ENCODE measurements around the gene GPBP1.
"Not testable (repeated sequence)": the region's sequence is repeated elsewhere in the genome, so short reads cannot be mapped to it uniquely, and the experiment has no call there.

The GPBP1 gene, protein sequence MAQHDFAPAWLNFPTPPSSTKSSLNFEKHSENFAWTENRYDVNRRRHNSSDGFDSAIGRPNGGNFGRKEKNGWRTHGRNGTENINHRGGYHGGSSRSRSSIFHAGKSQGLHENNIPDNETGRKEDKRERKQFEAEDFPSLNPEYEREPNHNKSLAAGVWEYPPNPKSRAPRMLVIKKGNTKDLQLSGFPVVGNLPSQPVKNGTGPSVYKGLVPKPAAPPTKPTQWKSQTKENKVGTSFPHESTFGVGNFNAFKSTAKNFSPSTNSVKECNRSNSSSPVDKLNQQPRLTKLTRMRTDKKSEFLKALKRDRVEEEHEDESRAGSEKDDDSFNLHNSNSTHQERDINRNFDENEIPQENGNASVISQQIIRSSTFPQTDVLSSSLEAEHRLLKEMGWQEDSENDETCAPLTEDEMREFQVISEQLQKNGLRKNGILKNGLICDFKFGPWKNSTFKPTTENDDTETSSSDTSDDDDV

DNA sequence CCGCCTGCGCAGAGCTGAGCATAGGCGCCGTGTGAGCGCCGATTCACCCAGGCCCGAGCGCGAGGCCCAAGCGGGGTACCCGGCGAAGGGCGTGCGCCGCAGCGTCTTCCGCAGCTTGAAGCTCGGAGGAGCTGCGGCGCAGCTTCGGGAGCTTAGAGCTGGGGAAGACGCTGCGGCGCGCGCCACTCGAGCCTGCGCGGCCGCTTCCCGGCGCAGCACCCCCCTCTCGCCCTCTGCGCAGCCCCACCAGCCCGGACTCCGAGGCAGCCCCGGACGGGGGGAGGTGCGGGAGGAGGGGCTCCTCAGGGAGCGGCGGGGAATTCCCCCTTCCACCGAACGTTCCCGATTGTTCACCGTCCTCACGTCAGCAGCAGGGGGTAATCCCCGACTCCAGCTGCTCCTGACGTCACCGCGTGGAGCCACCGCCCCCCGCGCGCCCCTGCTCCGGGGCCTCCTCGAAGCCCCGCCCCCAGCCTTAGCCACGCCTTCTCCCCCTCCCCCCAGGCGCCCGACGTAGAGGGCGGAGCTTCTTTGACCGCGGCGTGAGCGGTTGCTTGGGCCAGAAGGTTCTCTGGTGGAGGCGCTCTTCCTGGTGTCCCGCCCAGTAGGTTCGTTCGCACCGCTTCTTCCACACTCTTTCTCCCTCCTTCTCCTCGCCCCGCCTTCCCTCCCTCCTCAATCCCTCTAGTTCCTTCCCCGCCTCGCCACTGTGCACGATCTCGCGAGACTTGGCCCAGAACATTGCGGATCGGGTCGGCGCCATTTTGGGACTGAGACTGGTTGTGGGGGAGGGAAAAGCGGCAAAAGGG is at the start of gene GPBP1:
GPBP1 (plus strand) TSS at position 741 of the 809 bp plus-strand sequence. CDS start 40,072 bp downstream, outside the sequence.
- in situ Hi-C loops (cut with MboI; ENCODE audit: low sequenced_read_pairs) = no loop called here

DNA sequence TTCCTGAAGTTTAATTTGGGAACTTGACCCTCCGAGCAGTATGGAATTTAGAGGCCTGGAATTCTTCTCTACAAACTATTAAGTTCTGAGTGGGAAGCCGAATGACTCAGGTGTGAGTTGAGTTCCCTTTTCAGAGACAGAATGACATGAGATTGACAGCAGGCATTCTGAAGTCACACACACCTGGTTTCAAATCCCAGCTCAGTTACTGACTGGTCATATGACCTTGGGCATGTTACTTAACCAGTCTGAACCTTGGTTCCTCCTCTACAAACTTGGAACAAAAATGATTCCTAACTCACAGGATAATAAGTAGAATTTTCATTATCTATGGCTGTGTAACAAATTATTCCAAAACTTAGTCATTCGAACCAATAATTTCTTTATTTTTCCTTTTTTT is 45.5 kb upstream of the GPBP1 start:
- in situ Hi-C loops (cut with MboI; ENCODE audit: low sequenced_read_pairs) = loop anchor here (25.0 kb wide), 1 partner anchor 866 kb away; no protein-coding TSS in a partner anchor

DNA sequence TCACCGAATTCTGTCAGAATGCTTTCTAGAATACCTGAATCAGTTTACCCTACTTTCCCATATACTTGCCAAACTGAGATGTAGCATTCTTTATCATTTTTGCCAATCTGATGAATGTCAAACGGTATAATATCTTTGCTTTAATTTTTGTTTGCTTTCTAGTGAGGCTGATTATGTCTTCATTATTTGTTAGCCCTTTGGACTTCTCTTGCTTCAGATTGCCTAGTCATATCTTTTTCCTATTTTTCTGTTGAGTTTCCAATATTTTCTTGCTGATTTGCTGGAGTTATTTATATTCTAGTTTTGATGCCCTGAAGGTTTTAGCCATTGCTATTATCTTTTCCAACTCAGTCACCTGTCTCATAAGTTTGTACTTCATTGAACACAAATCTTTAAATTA is 40.3 kb upstream of the GPBP1 start:
- in situ Hi-C loops (cut with MboI; ENCODE audit: low sequenced_read_pairs) = loop anchor here (25.0 kb wide), 1 partner anchor 871 kb away; no protein-coding TSS in a partner anchor

DNA sequence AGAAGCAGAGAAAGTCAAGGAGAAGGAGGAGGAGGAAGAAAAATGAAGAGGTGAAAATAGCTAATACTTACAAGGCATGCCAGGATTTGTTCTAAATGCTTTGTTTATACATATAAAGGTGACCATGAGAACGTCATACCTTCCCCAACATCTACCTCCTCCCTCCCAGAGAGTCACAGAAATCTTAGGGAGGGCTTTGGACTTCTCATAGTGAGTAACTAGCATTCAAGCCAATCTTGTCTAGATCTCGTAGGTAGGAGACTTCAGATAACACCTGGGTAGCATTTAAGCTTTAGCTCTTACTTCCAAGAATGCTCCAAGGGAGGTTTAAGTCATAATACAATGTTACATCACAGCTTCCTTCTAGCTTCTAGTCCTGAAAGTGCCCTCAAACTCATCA is 36.5 kb upstream of the GPBP1 start:
- in situ Hi-C loops (cut with MboI; ENCODE audit: low sequenced_read_pairs) = loop anchor here (25.0 kb wide), 1 partner anchor 875 kb away; no protein-coding TSS in a partner anchor

DNA sequence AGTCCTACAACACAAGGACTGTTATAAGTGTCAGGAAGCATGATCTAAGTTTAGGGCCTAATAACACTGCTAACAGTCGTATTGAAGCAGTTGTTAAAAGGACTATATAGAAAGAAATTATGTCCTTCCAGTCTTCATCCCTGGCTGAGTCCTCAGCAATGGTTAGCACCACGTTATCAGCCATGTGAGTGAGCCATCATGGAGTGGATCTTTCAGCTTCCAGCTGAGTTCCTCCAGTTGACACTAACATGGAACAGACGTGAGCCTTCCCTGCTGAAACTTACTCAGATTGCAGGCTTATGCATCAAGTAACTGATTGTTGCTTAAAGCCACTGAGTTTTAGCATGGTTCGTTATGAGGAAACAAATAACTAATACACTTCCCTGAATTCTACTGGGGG is 21.5 kb upstream of the GPBP1 start:
- in situ Hi-C loops (cut with MboI; ENCODE audit: low sequenced_read_pairs) = no loop called here

DNA sequence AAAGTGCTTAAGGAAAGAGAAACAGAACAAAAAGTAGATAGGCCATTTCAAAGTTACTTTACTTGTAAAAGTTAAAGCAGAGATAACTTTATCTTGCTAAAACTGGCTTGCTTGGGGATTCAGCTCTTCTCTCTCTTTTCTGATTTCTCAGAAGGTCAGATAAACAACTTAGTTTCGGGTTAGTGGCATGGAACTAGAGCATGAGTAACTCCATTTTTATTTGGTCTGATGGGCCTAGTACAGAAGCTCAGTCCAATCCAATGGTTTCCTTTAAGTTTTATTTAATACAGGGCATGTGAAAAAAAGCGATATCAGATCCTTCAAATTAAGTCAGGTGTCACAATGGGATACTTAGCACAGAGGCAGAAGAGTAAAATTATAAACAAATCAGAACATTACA is 18.8 kb upstream of the GPBP1 start:
- in situ Hi-C loops (cut with MboI; ENCODE audit: low sequenced_read_pairs) = no loop called here

DNA sequence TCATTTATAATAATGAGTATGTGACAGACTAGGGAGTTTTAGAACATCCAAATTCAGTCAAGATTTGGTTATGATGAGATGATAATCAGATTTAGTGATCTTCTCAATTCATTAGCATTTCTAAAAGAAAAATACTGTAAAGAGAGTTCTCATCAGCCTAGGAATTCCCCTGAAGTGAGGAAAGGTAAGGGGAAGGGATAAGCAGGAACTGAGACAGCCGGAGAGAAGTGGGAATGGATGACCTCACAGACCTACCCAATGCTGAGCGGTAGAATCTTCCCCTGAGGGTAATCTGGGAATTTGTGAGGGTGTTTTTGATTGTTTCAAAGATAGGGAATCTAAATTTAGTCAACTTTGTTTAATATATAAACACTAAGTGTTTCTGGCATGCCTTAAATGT is 16.7 kb upstream of the GPBP1 start:
- in situ Hi-C loops (cut with MboI; ENCODE audit: low sequenced_read_pairs) = no loop called here

DNA sequence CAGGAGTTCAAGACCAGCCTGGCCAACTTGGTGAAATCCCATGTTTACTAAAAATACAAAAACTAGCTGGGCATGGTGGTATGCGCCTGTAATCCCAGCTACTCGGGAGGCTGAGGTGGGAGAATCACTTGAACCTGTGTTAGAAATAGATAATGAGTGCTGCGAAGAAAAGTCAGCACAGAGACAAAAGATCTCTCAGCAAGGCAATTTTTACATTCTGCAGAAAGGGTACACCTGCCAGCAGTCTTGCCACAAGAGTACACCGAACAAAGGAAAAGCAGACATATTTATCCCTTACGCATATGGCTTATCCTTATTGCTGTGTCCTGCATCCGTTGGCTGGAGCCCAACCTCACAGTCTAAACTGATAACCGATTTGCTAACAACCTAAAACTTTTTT is 16.2 kb upstream of the GPBP1 start:
- in situ Hi-C loops (cut with MboI; ENCODE audit: low sequenced_read_pairs) = no loop called here

DNA sequence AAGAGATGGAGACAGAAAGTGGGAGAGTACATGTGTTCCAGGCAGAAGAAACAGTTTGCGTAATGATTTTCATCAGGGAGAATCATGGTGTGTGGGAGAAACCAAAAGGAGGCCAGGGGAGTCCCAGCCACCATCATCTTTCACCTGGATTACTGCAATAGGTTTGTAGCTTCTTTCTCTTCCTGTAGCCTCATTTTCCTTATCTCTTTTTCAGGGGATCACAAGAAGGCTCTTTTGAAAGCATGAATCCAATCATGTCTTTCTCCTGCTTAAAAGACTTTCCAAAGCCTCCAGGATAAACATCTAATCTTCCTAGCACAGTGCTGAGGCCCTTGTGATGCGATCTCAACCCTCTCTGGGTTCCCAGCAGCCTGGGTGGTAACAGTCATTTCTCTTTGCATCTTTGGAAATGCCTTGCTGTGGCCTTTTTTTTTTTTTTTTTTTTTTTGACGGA is 10.3 kb upstream of the GPBP1 start:
- in situ Hi-C loops (cut with MboI; ENCODE audit: low sequenced_read_pairs) = no loop called here

DNA sequence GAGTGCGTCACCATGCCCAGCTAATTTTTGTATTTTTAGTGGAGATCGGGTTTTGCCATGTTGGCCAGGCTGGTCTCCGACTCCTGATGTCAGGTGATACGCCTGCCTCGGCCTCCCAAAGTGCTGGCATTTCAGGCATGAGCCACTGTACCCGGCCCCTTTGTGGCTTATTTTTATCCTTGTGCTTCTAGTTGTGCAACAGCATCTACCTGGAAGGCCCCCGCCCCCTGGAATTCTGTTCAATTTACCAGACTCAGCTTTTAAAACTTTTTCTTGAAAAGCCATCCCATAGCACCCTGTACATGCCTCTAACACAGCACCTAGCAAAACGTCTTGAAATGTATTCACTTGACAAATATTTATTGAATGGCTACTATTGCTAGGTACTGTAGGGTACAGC is 9.7 kb upstream of the GPBP1 start:
- in situ Hi-C loops (cut with MboI; ENCODE audit: low sequenced_read_pairs) = no loop called here

DNA sequence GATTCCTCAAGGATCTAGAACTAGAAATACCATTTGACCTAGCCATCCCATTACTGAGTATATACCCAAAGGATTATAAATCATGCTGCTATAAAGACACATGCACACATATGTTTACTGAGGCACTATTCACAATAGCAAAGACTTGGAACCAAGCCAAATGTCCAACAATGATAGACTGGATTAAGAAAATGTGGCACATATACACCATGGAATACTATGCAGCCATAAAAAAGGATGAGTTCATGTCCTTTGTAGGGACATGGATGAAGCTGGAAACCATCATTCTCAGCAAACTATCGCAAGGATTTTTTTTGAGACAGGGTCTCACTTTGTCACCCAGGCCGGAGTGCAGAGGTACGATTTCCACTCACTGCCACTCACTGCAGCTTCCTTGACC is 8.7 kb upstream of the GPBP1 start:
- in situ Hi-C loops (cut with MboI; ENCODE audit: low sequenced_read_pairs) = not testable (repeated sequence)

DNA sequence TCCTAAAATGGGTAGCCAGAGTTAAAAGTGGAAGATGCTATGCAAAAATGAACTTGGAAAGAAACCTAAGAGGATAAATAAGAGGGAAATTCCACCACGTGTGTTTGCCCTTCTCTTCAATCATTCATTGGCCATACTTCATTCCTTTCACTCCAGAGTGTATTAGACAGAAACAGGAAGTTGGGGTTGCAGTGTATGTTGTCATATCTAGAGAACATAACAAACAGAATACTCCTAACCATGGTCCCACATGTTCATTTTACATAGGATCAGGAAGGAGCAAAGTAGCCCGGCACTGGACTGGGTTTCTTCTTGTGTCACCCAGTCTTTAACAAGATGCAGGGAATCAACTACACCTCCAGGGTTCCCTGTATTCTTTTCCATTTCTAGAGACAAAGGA is 7.6 kb upstream of the GPBP1 start:
- in situ Hi-C loops (cut with MboI; ENCODE audit: low sequenced_read_pairs) = no loop called here

DNA sequence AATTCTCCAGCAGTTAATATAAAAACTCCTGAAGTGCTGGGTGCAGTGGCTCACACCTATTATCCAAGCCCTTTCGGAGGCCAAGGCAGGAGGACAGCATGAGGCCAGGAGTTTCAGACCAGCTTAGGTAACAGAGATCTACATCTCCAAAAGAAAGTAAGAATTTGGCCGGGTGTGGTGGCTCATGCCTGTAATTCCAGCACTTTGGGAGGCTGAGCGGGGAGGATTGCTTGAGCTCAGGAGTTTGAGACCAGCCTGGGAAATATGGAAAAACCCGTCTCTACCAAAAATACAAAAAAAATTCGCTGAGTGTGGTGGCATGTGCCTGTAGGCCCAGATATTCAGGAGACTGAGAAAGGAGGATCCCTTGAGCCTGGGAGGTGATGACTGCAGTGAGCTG is 6.7 kb upstream of the GPBP1 start:
- in situ Hi-C loops (cut with MboI; ENCODE audit: low sequenced_read_pairs) = no loop called here

DNA sequence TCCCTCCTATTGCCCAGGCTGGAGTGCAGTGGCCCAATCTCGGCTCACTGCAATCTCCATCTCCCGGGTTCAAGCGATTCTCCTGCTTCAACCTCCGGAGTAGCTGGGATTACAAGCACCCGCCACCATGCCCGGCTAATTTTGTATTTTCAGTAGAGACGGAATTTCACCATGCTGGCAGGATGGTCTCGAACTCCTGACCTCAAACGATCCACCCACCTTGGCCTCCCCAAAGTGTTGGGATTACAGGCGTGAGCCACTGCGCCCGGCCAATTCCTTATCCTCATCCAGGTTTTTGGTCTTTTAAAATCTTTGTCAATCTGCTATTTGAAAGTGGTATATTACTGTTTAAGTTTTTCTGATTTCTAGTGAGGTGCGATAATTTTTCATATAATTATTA is 3.7 kb upstream of the GPBP1 start:
- in situ Hi-C loops (cut with MboI; ENCODE audit: low sequenced_read_pairs) = not testable (repeated sequence)

DNA sequence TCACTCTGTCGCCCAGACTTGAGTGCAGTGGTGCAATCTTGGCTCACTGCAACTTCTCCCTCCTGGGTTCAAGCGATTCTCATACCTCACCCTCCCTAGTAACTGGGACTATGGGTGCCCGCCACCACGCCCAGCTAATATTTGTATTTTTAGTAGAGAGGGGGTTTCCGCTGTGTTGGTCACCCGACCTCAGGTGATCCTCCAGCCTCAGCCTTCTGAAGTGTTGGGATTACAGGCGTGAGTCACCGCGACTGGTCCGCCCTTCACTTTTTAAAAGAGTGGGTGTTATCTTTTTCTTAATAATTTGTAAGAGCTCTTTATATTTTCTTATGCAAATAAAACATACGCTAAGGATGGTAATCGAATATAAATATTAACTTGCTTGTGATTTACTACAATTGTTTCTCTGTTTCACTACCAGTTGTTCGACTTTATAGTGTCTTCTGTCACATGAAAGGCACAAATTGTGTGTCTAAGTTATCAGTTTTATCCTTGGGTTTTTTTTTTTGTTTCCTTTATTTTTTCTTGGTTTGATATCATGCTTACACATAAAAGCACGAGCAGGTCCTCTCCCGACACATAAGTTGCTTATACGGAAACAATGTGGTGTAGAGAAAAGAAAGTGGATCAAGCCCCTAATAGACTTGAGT is 1.9 kb upstream of the GPBP1 start:
- in situ Hi-C loops (cut with MboI; ENCODE audit: low sequenced_read_pairs) = no loop called here

DNA sequence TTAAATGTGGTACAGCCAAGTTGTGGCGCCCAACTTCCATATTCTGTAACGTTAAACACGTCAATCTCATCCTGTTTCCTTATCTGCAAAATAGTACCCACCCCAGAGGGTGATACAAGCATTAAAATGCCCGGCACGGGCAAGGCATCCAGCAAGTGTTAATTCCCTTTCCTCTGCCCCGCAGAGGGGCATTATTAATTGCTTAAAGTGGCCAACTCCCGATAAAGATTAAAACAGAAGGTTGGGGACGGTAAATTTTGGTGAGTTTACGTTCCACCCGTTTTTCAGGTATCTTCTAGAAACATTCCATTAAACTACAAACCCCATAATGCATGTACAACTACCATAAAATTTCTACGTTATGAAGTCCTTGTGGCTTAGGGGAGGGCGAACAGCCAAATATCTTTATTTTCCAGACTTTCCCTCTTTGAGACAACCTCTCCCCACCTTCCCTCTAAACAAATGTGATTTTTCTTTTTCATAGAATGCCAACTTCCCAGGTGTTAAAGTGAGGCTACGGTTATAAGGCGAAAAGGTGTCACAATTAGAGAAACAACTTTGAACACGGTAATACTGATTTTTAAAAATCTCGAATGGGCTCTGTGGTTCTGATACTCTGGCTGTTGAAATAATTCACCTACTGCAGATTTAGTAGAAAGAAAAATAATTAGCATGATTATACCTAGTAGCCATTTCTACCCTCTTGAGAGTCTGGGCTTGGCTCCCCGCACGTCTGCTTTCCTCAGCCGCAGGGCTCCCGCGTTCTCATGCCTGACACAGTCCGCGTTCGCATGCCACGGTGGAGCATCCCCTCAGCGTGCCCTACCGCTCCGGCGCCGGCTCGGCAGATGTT is 1.2 kb upstream of the GPBP1 start:
- in situ Hi-C loops (cut with MboI; ENCODE audit: low sequenced_read_pairs) = no loop called here

DNA sequence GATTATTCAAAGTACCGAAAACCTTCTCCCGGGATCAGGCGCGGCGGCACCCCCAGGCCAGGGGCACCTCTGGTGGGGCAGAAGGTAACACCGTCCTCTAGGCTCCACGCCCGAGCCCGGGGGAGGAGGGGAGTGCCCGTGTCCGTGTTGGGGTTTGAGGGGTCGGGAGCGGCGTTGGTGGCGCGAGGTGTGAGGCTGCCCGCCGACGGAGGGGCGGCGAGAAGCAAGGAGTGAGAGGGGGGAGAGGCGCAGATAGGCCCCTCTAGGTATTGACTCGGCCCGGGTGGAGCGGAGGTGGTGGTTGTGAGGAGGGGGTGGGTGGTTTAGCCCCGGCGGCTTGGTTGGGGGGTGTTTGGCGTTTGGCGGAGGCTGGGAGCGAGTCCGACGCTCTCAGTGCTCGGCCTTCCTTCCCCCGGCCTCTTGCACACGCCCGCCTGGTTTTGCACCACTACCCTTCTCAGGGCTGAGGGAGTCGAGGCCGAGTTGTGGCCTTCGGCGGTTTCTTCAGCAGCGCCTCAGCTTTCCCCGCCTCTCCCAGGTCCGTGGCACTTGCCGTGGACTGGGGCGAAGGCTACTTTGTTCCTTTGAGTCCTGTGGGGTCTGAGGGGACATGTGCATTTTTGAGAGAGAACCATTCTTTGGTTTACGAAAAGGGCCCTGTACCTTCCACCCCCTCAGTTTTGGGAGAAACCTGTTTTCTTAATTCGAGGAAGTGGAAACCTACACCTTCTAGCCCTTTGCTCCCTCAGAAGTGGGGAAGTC is 450 bp downstream of the GPBP1 start:
- in situ Hi-C loops (cut with MboI; ENCODE audit: low sequenced_read_pairs) = no loop called here

DNA sequence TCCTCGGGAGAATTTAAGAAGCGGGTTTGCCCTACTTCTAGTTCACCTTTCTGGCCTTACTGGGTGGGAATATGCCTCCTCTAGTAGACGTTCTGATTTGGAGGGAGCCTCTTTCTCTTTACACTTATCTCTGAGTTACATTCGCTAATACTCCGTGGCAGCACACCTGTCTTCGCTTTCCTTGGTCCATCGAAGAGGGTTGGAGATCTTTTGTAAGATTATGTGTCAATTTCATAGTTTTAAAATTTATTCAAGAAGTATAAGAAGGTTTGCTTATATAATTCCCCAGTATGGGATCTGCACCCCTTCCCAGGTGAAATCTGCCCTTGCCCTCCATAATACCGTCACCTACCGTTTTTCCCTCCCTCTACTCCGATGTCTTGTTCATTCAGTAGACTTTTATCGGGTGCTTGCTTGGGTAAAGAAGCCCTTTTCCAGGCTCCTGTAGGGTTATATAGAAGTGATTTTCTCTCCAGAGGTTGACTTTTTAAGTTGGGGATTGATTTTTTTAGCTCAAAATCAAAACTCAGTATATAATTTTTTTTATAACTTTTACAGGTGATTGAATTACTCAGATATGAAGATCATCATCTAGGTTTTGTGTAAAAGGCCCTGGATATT is 1.1 kb downstream of the GPBP1 start:
- in situ Hi-C loops (cut with MboI; ENCODE audit: low sequenced_read_pairs) = no loop called here
